Fibroblast of the aortic adventitia (primary cell): ENCODE results near the gene ADAMTS12. TPM values are rescaled to one million over a fixed set of nuclear protein-coding genes. Genes with fewer than 3 reads are reported as not detected.

ENCODE experiments used
- DNase-seq: peaks from one replicate; pipeline ENCODE4 v3.0.0-alpha.2; 2010; ENCODE audit warnings: low read depth
- H3K4me3 ChIP-seq: 2 replicates; pipeline ENCODE4 v1.5.1; 2011; ENCODE audit warnings: low read depth, mild to moderate bottlenecking, control low read depth, low read length, moderate library complexity
- total RNA-seq: library from RNA; depleted of rRNA; stranded (reverse); fragments of >200 nt; gene quantifications from 2 replicates; pipeline ENCODE4 v1.2.3, GENCODE V29; 2012; ENCODE audit warnings: low replicate concordance
- TF ChIP-seq, protein P1 (sequence below): IDR thresholded peaks from 2 replicates; pipeline ENCODE4 v1.5.1; 2011; ENCODE audit warnings: mild to moderate bottlenecking, low read length, control low read depth, inconsistent platforms; ENCODE audit not compliant: insufficient read depth

ADAMTS12 gene
- total RNA-seq, 1 donor = 13.0 TPM

- no peak overlapping the region for H3K4me3 ChIP-seq
- no peak for DNase-seq
- TF ChIP-seq, protein P1, sequence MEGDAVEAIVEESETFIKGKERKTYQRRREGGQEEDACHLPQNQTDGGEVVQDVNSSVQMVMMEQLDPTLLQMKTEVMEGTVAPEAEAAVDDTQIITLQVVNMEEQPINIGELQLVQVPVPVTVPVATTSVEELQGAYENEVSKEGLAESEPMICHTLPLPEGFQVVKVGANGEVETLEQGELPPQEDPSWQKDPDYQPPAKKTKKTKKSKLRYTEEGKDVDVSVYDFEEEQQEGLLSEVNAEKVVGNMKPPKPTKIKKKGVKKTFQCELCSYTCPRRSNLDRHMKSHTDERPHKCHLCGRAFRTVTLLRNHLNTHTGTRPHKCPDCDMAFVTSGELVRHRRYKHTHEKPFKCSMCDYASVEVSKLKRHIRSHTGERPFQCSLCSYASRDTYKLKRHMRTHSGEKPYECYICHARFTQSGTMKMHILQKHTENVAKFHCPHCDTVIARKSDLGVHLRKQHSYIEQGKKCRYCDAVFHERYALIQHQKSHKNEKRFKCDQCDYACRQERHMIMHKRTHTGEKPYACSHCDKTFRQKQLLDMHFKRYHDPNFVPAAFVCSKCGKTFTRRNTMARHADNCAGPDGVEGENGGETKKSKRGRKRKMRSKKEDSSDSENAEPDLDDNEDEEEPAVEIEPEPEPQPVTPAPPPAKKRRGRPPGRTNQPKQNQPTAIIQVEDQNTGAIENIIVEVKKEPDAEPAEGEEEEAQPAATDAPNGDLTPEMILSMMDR = no peak
Observed at GRCh38 chr5:33937707-33938506, 46.1 kb upstream of the ADAMTS12 start.

DNA sequence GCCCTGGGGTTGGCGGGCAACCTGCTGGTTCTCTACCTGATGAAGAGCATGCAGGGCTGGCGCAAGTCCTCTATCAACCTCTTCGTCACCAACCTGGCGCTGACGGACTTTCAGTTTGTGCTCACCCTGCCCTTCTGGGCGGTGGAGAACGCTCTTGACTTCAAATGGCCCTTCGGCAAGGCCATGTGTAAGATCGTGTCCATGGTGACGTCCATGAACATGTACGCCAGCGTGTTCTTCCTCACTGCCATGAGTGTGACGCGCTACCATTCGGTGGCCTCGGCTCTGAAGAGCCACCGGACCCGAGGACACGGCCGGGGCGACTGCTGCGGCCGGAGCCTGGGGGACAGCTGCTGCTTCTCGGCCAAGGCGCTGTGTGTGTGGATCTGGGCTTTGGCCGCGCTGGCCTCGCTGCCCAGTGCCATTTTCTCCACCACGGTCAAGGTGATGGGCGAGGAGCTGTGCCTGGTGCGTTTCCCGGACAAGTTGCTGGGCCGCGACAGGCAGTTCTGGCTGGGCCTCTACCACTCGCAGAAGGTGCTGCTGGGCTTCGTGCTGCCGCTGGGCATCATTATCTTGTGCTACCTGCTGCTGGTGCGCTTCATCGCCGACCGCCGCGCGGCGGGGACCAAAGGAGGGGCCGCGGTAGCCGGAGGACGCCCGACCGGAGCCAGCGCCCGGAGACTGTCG is 45.4 kb upstream of the ADAMTS12 start:
- peak overlapping the region; percentile 72 for H3K4me3 ChIP-seq
- DNase-seq = no peak
- TF ChIP-seq, protein P1 = no peak

- no peak for DNase-seq
- peak within 1 kb of the TSS; percentile 72 for H3K4me3 ChIP-seq
- TF ChIP-seq, protein P1 = no peak
Observed at GRCh38 chr5:33936381-33937016, 44.7 kb upstream of the ADAMTS12 start, which contains the start of gene RXFP3. Gene RXFP3, plus strand, starts transcription at chr5:33936386. Its CDS starts 355 bp downstream, at chr5:33936741.

DNA sequence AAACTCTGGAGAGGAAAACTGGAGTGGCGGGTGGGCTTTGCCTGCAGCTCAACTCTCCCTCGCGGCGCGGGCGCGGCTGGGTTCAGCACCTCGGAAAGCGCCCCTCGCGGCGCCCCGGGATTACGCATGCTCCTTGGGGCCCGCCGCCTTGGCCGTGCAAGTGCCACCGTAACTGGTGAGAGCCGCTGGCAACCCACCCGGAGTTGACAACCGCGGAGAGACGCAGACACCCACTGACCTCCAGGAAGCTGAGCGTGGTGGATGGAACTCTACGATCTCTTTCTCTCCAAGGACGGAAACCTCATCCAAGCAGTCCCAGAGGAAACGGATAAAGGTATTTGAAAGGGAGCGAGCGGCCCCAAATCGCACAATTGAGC is 44.2 kb upstream of the ADAMTS12 start:
- TF ChIP-seq, protein P1 = peak; percentile 23
- peak overlapping the region; percentile 72 for H3K4me3 ChIP-seq
- DNase-seq = peak; percentile 61

GRCh38 chr5:33934176-33934575 is 42.4 kb upstream of the ADAMTS12 start:
- peak; percentile 56 for DNase-seq
- H3K4me3 ChIP-seq = no peak overlapping the region
- TF ChIP-seq, protein P1 = no peak

DNA sequence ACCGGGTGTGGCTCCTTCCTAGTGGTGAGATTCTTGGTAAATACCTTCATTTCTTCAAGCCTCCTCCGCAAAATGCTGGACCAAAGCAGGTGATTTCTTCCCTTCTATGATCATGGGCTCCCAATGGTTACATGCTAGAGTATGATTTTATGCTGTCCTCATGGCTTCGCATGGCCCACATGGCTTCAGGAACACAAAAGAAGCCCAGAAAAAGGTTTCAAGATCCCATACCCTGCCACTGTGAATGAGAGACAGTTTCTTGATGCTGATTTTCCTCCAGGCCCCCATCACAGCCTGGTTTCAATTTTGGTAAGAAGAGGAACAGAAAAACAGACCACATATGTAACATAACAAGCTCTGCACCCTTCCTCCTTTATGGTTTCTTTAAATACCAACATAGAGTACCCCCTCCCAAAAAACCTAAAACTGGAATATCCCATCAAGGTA is 42.0 kb upstream of the ADAMTS12 start:
- no peak for DNase-seq
- no peak overlapping the region for H3K4me3 ChIP-seq
- TF ChIP-seq, protein P1 = no peak
